HG03354 (cell line): ENCODE measurements around the gene KLHDC3.
"Not testable (repeated sequence)": the region's sequence is repeated elsewhere in the genome, so short reads cannot be mapped to it uniquely, and the experiment has no call there.

Source experiments
- ATAC-seq: cut with Tn5 transposase; IDR thresholded peaks from one replicate; pipeline ENCODE4 v1.9.1; 2021; ENCODE audit warnings: mild to moderate bottlenecking; ENCODE audit not compliant: unreplicated experiment, poor library complexity, severe bottlenecking

KLHDC3 gene

GRCh38 chr6:42987533-42988451 is 26.3 kb upstream of the KLHDC3 start:
- ATAC-seq, result no peak

DNA sequence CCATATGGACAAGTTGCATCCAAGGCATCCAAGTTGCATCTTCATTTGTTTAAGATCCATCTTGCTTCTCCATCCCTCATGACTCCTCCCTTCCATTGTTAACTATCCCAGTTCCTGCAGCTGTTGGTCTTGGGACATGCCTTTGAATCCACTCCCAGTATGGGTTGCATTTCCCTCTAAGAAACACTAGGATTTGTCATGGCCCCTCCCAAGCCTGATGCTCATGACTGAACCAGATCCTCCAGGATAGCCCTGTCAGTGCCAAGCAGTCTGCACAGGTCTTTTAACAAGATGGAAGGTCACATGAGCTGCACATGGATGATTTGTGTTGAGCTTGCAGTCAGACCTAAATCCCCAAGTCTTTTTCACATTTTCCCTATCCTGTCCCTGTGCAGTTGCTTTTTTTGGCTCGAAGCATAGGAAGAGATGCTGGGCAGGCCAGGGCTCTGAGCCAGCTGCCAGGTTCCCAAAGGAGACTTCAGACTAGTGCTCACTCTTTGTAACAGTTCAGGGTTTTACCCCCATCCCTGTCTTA is 25.5 kb upstream of the KLHDC3 start:
- no peak for ATAC-seq

- ATAC-seq, result no peak
Observed at GRCh38 chr6:42989923-42990322, 24.1 kb upstream of the KLHDC3 start.

DNA sequence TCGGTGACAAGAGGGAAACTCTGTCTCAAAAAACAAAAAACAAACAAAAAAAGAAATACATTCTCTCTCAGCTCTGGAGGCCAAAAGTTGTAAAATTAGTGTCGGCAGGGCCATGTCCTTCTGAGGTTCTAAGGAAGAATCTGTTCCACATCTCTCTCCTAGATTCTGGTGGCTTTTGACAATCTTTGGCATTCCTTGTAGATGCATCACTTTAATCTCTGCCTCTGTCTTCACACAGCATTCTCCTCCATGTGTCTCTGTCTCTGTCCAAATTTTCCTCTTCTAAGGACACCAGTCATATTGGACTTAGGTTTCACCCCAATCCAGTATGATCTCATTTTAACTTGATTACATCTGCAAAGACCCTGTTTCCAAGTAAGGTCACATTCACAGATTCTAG is 20.6 kb upstream of the KLHDC3 start:
- no peak for ATAC-seq

GRCh38 chr6:42996513-42996912 is 17.5 kb upstream of the KLHDC3 start:
- ATAC-seq, result no peak

GRCh38 chr6:42998205-42998604 is 15.8 kb upstream of the KLHDC3 start:
- ATAC-seq, result not testable (repeated sequence)

GRCh38 chr6:43001843-43002242 is 12.2 kb upstream of the KLHDC3 start:
- no peak for ATAC-seq

DNA sequence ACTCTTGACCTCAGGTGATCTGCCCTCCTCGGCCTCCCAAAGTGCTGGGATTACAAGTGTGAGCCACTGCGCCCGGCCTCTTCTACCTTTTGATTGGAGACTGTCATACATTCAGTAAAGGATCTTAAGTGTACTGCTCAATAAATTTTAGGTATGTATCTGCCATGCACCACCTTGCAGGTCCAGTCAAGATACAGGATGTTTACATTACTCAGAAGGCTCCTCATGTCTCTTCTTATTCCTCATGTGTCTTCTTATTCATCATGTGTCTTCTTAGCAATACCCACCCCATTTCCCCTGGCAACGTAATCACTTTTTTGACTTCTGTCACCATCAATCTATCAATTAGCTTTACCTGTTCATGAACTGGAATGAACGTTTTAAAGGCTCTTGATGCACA is 8.2 kb upstream of the KLHDC3 start:
- ATAC-seq, result no peak

GRCh38 chr6:43006251-43006650 is 7.8 kb upstream of the KLHDC3 start:
- no peak for ATAC-seq

DNA sequence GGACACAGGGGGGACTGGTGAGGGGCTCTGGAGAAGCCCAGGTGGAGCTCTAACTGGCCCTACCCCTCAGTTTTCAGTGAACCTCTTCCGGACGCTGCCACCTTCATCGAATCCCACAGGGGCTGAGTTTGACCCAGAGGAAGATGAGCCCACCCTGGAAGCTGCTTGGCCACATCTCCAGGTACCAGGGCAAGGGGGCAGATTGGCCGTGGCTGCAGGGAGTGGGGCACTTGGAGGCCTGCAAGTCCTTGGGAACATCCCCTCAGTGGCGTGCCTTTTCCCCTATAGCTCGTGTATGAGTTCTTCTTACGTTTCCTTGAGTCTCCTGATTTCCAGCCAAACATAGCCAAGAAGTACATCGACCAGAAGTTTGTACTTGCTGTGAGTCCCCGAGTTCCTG is 6.9 kb upstream of the KLHDC3 start:
- no peak for ATAC-seq

DNA sequence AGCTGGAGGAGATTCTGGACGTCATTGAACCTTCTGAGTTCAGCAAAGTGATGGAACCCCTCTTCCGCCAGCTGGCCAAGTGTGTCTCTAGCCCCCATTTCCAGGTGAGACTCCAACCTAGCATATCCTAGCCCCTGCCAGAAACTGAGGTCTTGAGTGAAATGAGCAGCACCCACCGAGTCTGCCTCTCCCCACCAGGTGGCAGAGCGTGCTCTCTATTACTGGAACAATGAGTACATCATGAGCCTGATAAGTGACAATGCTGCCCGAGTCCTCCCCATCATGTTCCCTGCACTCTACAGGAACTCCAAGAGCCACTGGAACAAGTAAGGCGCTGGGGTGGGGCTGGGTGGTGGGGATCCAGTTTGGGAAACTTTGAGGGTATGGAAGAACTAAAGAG is 4.9 kb upstream of the KLHDC3 start:
- no peak for ATAC-seq

GRCh38 chr6:43011207-43011606 is 2.8 kb upstream of the KLHDC3 start:
- ATAC-seq, result no peak

GRCh38 chr6:43012364-43012763 is 1.7 kb upstream of the KLHDC3 start:
- no peak for ATAC-seq

GRCh38 chr6:43013097-43013842 is 779 bp upstream of the KLHDC3 start:
- peak; percentile 3 for ATAC-seq

DNA sequence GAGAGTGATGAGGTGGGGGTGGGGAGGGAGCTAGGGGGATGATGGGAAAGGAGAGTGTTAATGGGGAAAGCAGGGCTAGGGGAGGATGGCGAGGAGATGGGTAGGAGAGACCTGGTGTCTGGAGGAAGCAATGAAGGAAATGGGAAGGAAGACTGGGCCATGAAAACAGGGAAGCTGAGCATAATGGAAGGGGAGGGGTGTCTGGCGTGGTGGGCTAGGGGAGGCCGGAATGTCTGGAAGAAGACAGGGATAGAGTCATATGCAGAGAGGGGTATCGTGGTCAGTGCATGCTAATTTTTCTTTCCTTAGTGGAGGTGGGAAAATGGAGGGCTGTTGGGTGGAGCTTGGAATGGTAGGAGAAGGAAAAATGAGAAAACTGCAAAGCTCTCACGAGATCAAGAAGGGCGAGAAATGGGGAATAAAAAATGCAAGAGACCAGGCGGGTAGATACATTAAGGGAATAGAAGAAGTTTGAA is 423 bp downstream of the KLHDC3 start:
- ATAC-seq, result no peak

DNA sequence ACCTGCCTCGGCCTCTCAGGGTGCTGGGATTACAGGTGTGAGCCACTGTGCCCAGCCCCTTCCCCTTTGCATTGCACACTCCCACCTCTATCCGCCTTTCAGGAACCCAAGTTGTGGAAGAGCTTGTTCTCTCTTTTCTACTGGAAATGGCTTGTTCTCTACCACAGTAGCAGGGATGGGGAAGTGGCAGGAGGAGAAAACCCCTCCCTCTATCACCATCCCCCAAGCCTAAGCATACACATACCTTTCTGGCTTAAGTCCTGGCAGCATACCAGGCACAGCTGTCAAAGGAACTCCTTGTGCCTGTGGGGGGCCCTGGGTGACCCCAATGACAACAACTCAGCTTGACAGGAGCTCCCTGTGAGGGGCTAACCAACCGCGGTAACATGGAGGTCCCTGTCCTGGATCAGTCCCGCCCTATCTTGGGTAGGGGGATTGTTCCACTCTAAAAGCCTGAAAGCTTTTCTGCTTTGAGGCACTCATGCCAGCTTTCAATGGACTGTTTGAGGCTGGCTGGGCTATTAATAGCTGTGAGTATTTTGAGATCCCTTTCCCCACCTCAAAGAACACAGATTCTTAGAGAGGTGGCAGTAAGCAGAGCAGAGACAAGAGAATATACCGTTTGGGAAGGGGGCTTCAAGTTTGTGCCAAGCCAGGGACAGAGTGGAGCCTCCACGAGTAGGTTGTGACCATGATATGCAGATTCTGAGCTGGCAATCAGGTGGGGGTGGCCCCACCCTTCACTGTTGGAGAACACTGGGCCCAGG is 2.3 kb downstream of the KLHDC3 start:
- no peak for ATAC-seq

DNA sequence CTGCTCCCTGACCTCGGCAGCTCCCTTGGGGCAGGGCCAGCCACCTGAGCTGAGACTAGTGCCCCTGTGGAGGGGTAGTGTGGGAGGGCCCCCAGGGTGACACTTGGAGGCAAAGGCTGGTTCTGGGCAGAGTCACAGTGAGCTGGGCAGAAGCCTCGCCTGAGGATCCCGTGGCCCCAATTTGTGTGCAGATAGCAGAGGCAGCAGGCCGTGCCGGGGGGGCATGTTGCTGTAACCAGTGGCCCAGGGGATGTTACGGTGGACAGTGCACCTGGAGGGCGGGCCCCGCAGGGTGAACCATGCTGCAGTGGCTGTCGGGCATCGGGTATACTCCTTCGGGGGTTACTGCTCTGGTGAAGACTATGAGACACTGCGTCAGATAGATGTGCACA is 2.9 kb downstream of the KLHDC3 start:
- no peak for ATAC-seq

DNA sequence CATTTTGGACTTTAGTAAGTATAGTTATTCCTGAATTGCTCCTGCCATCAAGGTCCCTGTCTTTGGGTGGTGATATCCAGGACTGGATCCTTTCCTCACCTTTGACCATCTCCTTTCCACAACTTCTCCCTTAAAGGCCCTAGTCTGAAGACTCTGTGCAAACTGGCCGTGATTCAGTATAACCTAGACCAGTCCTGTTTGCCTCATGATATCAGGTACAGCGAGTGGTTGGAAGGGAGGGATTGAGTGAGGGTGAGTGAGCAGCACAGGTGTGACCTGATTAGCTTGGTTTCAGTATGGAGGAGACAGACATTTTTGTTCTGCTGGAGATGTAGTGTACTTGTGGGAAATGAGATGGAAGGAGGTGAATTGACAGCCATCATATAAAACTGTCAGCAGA is 5.1 kb downstream of the KLHDC3 start:
- no peak for ATAC-seq

GRCh38 chr6:43020052-43020705 is 6.1 kb downstream of the KLHDC3 start:
- ATAC-seq, result no peak
